H1 (cell line): ENCODE results near the gene DRAM1. TPM values are rescaled to one million over a fixed set of nuclear protein-coding genes. Genes with fewer than 3 reads are reported as not detected.

Experiments
- ASH2L ChIP-seq: fragments of 200-600, 300-600 bp; sonication (generic); IDR thresholded peaks from one replicate; pipeline ENCODE4 v1.7.1; 2017; ENCODE audit warnings: low read length
- EP300 ChIP-seq, 2 experiments: IDR thresholded peaks; 1 replicate in 1 of 2; 2 replicates in 1 of 2; pipeline ENCODE4 v1.6.1; 2011 to 2012; ENCODE audit warnings: low read depth in 2 of 2, low read length in 2 of 2, mild to moderate bottlenecking in 2 of 2, borderline replicate concordance in 1 of 2, inconsistent platforms in 1 of 2, moderate library complexity in 1 of 2
- FOSL1 ChIP-seq: IDR thresholded peaks from 2 replicates; pipeline ENCODE4 v1.6.1; 2011; ENCODE audit warnings: mild to moderate bottlenecking, low read depth, low read length, moderate library complexity; ENCODE audit not compliant: insufficient read depth
- KDM5A ChIP-seq: fragments of 200-600 bp; IDR thresholded peaks from 2 replicates; pipeline ENCODE4 v1.7.1; 2012; ENCODE audit warnings: mild to moderate bottlenecking, low read length, inconsistent platforms, mixed read lengths
- POLR2A ChIP-seq, 2 experiments: IDR thresholded peaks; 1 replicate in 1 of 2; 2 replicates in 1 of 2; pipeline ENCODE4 v1.6.1; 2011; ENCODE audit warnings: low read depth in 2 of 2, low read length in 2 of 2, mild to moderate bottlenecking in 2 of 2; ENCODE audit errors: control extremely low read depth in 1 of 2
- POLR2AphosphoS5 ChIP-seq: IDR thresholded peaks from 2 replicates; pipeline ENCODE4 v1.6.1; 2011; ENCODE audit warnings: low read depth, low read length
- RBBP5 ChIP-seq: IDR thresholded peaks from 2 replicates; pipeline ENCODE4 v1.7.1; 2012; ENCODE audit warnings: low read depth, mild to moderate bottlenecking, inconsistent platforms, low read length, moderate library complexity, borderline replicate concordance
- RNF2 ChIP-seq: fragments of 200-900, 300-1000 bp; sonication (generic); IDR thresholded peaks from 2 replicates; pipeline ENCODE4 v1.7.1; 2016; ENCODE audit warnings: borderline replicate concordance, low read depth, mild to moderate bottlenecking, antibody characterized with exemption, low read length; ENCODE audit not compliant: poor library complexity, severe bottlenecking; ENCODE audit errors: missing control alignments
- RXRA ChIP-seq: IDR thresholded peaks from 2 replicates; pipeline ENCODE4 v1.6.1; 2011; ENCODE audit warnings: low read depth, mild to moderate bottlenecking, low read length, moderate library complexity; ENCODE audit not compliant: insufficient read depth
- SP1 ChIP-seq: IDR thresholded peaks from 2 replicates; pipeline ENCODE4 v1.6.1; 2011; ENCODE audit warnings: low read depth, low read length
- SUZ12 ChIP-seq: fragments of 200-600 bp; sonication (generic); IDR thresholded peaks from 2 replicates; pipeline ENCODE4 v1.6.1; 2012; ENCODE audit warnings: mild to moderate bottlenecking, inconsistent platforms, low read length, moderate library complexity, mixed read lengths
- polyA plus RNA-seq, 7 experiments: library from polyadenylated mRNA; depleted of rRNA in 3 of 7; stranded (reverse) in 5 of 7; unstranded in 2 of 7; fragments of >200 nt in 5 of 7; fragments of 200-250 nt in 2 of 7; gene quantifications; 1 replicate in 5 of 7; 2 replicates in 1 of 7; 4 replicates in 1 of 7; pipeline versions ENCODE4 v1.2.1 to v1.2.3, GENCODE V29; 2011 to 2013; ENCODE audit warnings: missing spikeins in 2 of 7, mixed read lengths in 2 of 7
- total RNA-seq: library from RNA; stranded (reverse); fragmentation: NEBNext Ultra II Directional; extraction: Animal tissue kit (Norgen Biotek cat#: 25700); gene quantifications from 2 replicates; pipeline ENCODE4 v1.2.1, GENCODE V29; 2021
- TF ChIP-seq, protein P1 (sequence below): fragments of 300-600 bp; sonication (generic); IDR thresholded peaks from 2 replicates; pipeline ENCODE4 v1.7.1; 2012; ENCODE audit warnings: low read length, moderate library complexity, mild to moderate bottlenecking, inconsistent platforms; ENCODE audit not compliant: insufficient replicate concordance

The DRAM1 gene
- total and polyA plus RNA-seq, 2 of the 8 experiments (the other 6 are each of a cell fraction or from before 2014, with no cell fraction given): 4.6 to 6.2 TPM

DNA sequence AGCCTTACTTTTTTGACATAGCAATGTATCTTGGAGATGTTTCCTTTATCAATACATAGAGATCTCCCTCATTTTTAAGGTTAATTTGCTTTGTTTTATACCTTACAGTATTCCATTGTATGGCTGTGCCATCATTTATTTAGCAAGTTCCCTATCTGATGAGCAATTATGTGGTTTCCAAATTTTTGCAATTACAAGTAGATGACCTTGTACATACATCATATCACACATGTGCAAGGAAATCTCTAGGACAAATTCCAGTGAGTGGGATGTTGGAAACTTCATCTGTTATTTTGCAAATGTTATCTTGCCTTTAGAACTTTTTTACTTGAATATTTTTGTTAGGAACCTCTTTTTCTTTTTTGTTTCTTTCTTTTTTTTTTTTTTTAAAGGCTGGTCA is 49.7 kb downstream of the DRAM1 start (continued):
- TF ChIP-seq, protein P1, sequence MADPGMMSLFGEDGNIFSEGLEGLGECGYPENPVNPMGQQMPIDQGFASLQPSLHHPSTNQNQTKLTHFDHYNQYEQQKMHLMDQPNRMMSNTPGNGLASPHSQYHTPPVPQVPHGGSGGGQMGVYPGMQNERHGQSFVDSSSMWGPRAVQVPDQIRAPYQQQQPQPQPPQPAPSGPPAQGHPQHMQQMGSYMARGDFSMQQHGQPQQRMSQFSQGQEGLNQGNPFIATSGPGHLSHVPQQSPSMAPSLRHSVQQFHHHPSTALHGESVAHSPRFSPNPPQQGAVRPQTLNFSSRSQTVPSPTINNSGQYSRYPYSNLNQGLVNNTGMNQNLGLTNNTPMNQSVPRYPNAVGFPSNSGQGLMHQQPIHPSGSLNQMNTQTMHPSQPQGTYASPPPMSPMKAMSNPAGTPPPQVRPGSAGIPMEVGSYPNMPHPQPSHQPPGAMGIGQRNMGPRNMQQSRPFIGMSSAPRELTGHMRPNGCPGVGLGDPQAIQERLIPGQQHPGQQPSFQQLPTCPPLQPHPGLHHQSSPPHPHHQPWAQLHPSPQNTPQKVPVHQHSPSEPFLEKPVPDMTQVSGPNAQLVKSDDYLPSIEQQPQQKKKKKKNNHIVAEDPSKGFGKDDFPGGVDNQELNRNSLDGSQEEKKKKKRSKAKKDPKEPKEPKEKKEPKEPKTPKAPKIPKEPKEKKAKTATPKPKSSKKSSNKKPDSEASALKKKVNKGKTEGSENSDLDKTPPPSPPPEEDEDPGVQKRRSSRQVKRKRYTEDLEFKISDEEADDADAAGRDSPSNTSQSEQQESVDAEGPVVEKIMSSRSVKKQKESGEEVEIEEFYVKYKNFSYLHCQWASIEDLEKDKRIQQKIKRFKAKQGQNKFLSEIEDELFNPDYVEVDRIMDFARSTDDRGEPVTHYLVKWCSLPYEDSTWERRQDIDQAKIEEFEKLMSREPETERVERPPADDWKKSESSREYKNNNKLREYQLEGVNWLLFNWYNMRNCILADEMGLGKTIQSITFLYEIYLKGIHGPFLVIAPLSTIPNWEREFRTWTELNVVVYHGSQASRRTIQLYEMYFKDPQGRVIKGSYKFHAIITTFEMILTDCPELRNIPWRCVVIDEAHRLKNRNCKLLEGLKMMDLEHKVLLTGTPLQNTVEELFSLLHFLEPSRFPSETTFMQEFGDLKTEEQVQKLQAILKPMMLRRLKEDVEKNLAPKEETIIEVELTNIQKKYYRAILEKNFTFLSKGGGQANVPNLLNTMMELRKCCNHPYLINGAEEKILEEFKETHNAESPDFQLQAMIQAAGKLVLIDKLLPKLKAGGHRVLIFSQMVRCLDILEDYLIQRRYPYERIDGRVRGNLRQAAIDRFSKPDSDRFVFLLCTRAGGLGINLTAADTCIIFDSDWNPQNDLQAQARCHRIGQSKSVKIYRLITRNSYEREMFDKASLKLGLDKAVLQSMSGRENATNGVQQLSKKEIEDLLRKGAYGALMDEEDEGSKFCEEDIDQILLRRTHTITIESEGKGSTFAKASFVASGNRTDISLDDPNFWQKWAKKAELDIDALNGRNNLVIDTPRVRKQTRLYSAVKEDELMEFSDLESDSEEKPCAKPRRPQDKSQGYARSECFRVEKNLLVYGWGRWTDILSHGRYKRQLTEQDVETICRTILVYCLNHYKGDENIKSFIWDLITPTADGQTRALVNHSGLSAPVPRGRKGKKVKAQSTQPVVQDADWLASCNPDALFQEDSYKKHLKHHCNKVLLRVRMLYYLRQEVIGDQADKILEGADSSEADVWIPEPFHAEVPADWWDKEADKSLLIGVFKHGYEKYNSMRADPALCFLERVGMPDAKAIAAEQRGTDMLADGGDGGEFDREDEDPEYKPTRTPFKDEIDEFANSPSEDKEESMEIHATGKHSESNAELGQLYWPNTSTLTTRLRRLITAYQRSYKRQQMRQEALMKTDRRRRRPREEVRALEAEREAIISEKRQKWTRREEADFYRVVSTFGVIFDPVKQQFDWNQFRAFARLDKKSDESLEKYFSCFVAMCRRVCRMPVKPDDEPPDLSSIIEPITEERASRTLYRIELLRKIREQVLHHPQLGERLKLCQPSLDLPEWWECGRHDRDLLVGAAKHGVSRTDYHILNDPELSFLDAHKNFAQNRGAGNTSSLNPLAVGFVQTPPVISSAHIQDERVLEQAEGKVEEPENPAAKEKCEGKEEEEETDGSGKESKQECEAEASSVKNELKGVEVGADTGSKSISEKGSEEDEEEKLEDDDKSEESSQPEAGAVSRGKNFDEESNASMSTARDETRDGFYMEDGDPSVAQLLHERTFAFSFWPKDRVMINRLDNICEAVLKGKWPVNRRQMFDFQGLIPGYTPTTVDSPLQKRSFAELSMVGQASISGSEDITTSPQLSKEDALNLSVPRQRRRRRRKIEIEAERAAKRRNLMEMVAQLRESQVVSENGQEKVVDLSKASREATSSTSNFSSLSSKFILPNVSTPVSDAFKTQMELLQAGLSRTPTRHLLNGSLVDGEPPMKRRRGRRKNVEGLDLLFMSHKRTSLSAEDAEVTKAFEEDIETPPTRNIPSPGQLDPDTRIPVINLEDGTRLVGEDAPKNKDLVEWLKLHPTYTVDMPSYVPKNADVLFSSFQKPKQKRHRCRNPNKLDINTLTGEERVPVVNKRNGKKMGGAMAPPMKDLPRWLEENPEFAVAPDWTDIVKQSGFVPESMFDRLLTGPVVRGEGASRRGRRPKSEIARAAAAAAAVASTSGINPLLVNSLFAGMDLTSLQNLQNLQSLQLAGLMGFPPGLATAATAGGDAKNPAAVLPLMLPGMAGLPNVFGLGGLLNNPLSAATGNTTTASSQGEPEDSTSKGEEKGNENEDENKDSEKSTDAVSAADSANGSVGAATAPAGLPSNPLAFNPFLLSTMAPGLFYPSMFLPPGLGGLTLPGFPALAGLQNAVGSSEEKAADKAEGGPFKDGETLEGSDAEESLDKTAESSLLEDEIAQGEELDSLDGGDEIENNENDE: no peak
- no peak for TF ChIP-seq RNF2
- TF ChIP-seq RBBP5: no peak
- no peak for TF ChIP-seq KDM5A
- TF ChIP-seq SP1: no peak
- TF ChIP-seq FOSL1: no peak
- TF ChIP-seq RXRA: no peak
- TF ChIP-seq ASH2L: no peak
- TF ChIP-seq SUZ12: no peak
- TF ChIP-seq POLR2A (IDR thresholded peaks at IDR 0.05; ENCODE audit: control extremely low read depth in 1 of 2, low read depth in 2 of 2, low read length in 2 of 2): no peak
- no peak for TF ChIP-seq EP300 (IDR thresholded peaks at IDR 0.05; ENCODE audit: borderline replicate concordance in 1 of 2, low read depth in 2 of 2, low read length in 2 of 2)
- TF ChIP-seq POLR2AphosphoS5: no peak
